Glomerular visceral epithelial cell (primary cell): ENCODE measurements around the gene RNF144B.

Experiments
- DNase-seq: peaks from one replicate; pipeline ENCODE4 v3.0.0-alpha.2; 2016; ENCODE audit errors: extremely low spot score

Gene RNF144B

DNA sequence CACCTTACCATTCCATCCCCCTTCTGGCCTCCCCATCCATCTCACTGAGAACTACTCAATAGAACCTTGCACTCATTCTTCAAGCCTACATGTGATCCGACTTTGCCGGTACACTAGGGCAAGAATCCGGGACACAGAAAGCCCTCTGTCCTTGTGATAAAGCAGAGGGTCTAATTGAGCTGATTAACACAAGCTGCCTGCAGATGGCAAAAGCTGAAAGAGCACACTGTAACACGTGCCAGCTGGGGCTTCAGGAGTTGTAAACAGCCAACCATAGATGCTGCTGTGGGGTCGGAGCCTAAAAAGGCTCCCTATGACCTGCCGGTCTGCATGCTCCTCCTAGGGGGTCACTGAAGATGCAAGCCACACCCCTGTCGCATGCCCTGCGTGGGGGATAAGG is 124.1 kb downstream of the RNF144B start:
- no peak for DNase-seq

- no peak for DNase-seq
Observed at GRCh38 chr6:18513253-18513798, 126.2 kb downstream of the RNF144B start.

GRCh38 chr6:18514180-18514579 is 127.0 kb downstream of the RNF144B start:
- no peak for DNase-seq

GRCh38 chr6:18515767-18516166 is 128.6 kb downstream of the RNF144B start:
- peak; percentile 24 for DNase-seq
